GM19351 (cell line): ENCODE results near the gene ARHGEF6.
"Not testable (repeated sequence)": the region's sequence is repeated elsewhere in the genome, so short reads cannot be mapped to it uniquely, and the experiment has no call there.

ENCODE experiments used
- ATAC-seq: cut with Tn5 transposase; IDR thresholded peaks from one replicate; pipeline ENCODE4 v1.9.1; 2021; ENCODE audit warnings: mild to moderate bottlenecking, moderate library complexity; ENCODE audit not compliant: unreplicated experiment

ARHGEF6 gene

DNA sequence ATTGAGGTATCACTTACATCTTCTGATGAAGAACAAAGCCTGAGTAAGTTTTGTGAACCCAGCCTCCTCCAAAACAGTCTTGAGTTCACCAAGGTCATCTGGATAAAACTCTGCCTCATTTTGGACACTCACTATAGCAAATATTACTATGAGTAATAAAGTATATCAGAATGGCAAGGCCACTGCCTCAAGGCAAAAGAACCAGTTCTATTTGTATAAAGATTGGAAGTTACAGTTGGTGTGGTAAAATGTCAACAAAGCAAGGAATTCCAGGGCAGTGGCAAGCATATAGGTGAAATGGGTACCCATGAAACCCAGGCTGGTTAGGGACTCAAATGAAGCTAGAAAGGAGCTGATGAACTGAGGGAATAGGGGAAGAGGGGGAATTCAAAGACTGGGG is 2.4 kb upstream of the ARHGEF6 start:
- ATAC-seq: no peak

GRCh38 chrX:136781180-136781797 is 557 bp upstream of the ARHGEF6 start:
- no peak for ATAC-seq

- no peak for ATAC-seq
Measured at GRCh38 chrX:136780241-136780640, 491 bp downstream of the ARHGEF6 start.

DNA sequence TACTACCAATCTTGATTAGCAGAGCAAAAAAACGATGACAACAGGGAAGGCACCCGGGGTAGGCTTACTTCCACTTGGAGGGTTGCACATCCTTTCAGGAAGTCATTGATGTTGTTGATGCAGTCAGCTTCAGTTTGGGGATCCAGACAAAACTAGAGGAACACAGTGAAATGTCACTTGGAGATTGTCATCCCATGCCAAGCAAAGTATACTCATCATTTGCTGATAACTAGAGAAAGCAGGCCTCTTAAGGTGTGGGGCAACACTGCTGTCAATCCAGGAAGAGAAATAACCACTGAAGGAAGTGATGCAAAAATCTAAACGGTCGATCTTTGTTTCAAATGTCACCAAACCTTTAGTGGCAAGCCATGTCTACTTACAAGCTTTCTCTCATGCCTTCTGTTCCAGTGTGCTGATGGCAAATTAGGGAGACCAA is 1.4 kb downstream of the ARHGEF6 start:
- peak; percentile 47 for ATAC-seq

DNA sequence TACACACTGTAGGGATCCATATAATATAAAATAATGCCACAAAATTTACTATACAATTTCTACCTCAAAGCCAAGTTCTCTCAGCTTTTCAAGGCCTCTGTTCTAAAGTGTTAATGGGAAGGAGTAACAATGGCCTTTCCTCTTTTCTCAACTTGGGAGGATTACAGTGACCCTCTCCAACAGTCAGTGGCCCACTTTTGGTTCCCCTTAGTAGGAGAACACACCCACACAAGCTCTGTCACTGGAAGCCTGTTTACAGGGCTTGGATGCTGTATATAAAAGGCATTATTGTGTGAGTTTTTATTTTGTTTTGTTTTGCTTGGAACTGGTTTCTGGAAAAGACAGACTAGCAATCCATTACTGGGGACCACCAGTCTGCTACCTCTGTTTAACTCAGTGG is 1.8 kb downstream of the ARHGEF6 start:
- ATAC-seq: no peak

GRCh38 chrX:136778020-136778419 is 2.7 kb downstream of the ARHGEF6 start:
- peak; percentile 40 for ATAC-seq

DNA sequence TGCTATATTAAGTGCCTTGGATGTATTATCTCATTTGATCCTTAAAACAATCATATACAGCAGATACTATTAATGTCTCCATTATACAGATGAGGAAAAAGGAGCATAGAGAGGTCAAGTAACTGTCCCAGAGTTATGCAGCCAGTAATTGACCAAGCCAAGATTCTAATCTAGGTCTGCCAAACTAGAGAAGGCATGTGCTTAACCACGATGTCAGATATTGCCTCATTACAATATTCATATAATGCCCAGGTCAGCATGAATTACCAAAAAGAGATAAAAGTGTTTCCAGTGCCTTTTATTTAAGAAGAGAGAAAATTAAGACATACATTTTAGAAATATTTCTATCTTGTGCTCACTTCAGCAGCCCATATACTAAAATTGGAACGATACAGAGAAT is 7.1 kb downstream of the ARHGEF6 start:
- ATAC-seq: no peak

DNA sequence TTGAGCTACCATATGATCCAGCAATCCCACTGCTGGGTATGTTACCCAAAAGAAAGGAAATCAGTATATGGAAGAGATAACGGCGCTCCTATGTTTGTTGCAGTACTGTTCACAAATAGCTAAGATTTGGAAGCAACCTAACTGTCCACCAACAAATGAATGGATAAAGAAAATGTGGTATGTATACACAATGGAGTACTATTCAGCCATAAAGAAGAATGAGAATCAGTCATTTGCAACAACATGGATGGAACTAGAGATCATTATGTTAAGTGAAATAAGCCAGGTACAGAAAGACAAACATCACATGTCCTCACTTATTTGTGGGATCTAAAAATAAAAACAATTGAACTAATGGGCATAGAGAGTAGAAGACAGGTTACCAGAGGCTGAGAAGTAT is 8.9 kb downstream of the ARHGEF6 start:
- not testable (repeated sequence) for ATAC-seq

GRCh38 chrX:136768469-136769084 is 12.2 kb downstream of the ARHGEF6 start:
- peak; percentile 48 for ATAC-seq

DNA sequence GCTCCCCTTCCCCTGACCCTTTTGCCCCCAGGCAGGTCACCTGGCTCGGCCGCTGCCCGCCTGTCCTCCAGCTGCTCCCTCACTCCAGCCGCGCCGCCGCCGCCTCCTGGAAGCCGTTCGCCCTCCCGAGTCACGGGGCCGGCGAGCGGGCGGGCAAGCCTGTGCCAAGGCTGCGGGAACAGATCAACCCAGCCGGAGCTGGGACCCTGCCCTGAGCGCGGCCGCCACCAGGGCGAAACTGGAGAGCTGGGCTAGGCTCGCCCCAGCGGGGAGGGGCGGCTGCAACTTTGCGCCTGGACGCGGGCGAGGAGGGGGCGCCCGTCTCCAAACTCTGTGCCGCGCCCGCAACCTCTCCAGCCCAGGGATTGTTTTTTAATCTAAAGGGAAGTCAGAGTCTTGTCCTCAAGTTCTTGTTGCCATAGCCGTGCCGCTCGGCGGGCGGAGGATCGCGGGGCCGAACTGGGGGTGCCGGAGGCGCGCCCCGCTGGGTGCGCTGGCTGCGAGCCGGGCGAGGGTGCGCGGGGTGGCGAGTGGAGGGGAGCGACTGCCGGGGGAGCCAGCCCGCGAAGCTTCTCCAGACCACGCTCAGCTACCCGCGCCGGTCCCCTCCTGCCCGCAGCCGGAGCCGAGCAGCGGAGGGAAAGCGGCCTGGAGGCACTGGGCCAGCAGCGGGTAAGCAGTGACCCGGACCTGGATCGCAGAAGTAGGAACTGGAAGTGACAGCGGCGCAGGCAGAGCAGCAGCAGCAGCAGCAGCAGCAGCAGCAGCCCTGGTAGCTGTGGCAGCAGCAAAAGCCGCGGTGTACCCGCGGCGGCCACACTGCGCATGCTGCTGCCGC is 13.4 kb downstream of the ARHGEF6 start:
- ATAC-seq: peak; percentile 71

DNA sequence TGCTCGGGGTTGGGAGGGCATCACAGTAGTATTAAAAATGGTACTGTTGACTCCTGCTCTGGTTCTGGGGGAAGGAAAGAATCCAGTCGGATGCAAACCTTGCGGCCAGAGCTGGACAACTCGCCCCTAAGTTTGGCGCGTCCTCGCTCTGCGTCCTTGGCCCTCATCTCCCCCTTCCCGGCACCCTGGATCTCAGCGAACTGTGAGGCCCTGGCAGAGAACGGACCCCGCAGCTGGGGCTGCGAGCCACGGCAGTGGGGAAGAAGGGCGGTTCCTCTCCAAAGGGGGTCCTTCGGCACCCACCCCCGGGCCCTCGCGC is 14.0 kb downstream of the ARHGEF6 start:
- no peak for ATAC-seq

- no peak for ATAC-seq
Measured at GRCh38 chrX:136765821-136766356, 14.8 kb downstream of the ARHGEF6 start.

GRCh38 chrX:136764206-136764605 is 16.5 kb downstream of the ARHGEF6 start:
- no peak for ATAC-seq

DNA sequence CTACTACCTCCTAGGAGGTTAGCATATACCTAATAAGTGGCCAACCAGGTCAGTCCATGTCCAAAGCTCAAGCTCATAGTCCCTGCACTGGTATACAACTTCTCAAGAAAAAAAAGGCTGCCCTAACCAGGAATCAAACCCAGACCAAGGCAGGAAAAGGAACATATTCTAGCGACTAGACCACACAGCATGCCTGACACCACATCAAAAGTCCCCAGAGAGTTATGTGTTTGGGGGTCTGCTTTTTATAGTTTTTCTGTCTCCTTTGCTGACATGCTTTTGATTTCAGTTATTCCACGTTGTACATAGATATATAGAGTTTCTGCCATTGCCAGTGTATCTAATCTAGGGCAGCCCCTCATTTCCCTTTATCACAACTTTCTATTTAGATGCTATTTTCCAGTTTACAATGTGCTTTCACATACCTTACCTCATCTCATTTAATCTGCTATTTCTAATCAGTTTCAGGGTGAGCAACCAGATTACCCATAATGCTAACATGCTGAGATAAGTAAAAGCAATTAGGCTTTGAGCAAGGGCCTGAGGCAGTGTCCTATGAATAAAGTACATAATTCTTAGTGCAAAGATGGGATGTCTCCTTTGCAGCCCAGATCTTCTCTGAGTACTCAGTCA is 17.8 kb downstream of the ARHGEF6 start:
- no peak for ATAC-seq

GRCh38 chrX:136761421-136761820 is 19.3 kb downstream of the ARHGEF6 start:
- no peak for ATAC-seq

DNA sequence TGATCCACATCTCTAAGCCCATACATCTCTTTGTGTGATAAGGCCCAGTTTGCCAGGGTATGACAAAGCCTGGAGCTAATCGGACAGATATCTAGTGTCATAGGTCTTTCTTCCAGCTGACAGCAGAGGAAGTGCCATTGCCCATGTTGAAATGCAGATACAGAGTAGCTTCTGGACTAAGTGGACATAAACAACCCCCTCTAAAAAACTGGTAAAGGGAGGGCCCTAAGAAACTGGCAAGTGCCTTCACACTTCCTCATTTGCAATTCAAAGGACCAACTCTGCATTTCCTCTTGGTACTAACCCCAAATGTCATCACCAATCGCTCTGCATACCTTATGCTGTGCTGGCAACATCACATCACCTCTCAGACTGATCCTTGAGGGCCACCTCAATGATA is 20.8 kb downstream of the ARHGEF6 start:
- ATAC-seq: peak; percentile 79

DNA sequence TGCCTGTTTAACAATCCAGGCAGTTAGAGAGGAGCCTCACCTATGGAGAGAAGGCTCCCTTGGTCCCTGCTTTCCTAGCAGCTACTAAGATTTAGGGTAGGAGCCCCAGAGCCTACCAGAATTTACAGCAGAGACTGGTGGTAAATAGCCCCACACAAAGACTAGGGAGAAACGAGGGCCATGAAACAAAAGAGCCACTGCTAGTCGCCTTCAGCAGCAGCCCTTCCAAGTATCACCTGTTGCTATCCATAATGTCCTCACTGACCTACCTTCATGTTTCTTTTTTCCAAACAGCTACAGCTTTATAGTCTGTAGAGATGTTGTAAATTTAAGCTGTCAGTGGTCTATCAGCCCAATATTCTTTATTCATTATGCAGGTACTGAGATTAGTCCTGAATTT is 25.3 kb downstream of the ARHGEF6 start:
- no peak for ATAC-seq

GRCh38 chrX:136754651-136755050 is 26.1 kb downstream of the ARHGEF6 start:
- ATAC-seq: no peak

DNA sequence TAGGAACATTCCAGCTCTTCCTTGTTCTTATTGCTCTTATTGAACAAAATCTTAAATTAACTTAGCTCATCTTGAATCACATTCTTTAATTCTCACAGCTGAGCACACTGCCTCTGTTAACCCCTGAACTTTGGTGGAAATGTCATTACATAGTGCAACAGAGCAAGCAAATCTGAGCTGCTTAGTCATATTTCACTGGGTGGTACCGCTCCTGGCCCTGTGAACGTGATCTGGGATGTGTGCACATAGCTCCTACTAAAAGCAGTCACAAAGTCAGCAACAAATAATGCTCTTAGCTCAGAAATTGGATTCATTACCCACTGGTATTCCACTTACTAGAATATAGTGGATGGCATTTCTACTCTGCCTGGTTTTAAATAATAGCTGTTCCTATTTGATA is 27.9 kb downstream of the ARHGEF6 start:
- ATAC-seq: no peak

- no peak for ATAC-seq
Measured at GRCh38 chrX:136752346-136752745, 28.4 kb downstream of the ARHGEF6 start.

DNA sequence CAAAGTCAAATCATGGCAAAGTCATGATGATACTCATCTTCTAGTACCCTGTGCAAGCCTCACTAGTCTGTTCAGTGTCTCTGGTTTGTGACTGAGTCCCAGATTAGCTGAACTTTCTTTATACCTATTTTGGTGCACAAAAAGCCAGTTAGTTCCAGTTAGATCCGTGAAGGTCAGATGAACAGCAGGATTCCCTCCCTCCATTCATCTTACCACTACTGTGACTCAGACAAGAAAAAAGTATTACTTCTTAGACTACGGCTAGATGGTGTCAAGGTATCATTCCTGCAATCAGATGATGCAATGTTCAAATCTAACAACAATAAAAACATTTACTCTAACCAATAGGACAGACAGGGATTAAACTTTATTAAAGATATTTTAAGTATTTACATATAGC is 30.4 kb downstream of the ARHGEF6 start:
- no peak for ATAC-seq
